Measurements from ENCODE around the gene MCEMP1. TPM values are rescaled to one million over a fixed set of nuclear protein-coding genes. Genes with fewer than 3 reads are reported as not detected.
A peak's percentile ranks its signal among the peaks of the same experiment; 100 is the strongest.

MCEMP1 gene
- polyA plus RNA-seq, 2 of the 4 experiments (the other 2 are of a cell fraction) = 0.17 TPM; not detected in 1

DNA sequence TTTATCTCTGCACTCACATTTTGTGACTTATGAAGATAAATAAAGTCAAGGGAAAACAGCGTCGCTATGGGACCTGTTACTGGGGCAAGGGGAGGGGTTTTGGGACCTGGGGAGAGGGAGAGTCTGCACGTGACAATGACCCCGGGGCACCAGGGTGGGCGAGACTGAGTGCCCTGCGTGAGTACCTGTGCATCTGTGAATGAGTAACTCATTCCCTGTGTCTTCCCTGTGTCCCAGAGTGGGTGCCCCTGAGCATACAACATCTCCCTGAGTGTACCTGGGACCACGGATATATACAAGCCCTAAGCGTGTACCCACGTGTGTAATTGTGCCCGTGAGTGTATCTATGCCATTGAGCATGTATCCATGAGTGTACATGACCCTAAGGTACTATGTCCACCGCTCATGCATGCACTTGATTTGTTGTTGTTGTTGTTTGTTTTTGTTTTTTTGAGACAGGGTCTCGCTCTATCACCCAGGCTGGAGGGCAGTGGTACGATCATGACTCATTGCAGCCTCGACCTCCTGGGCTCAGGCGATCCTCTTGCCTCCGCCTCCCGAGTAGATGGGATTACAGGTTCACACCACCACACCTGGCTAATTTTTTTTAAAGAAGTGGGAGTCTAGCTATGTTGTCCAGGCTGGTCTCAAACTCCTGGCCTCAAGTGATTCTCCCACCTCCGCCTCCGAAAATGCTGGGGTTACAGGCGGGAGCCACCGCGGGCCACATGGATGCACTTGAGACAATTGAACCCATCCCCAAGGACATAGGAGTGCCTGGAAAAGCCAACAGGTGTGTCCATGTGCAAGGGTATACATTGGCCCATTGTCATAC is 3.1 kb downstream of the MCEMP1 start:
- CTCF ChIA-PET = interaction anchor here (0.6 to 3.2 kb wide), 32 partner anchors 9 to 581 kb away, joined by 3 to 45 read pairs (median 4); partner anchors contain the start of genes CD209 and RETN
- POLR2A ChIA-PET = interaction anchor here (1.0 to 2.0 kb wide), 2 partner anchors 112 to 120 kb away, joined by 3 to 5 read pairs; no protein-coding TSS in a partner anchor
- ATAC-seq = no peak; a peak in 3 of 6 replicates
- FAIRE-seq = no peak
- Histone ChIP-seq H3K4me1 (peaks cover 10% of the 10 kb centered on the region; the same call in 2 of the 3 replicates), H3K27ac (peak overlapping the region; percentile 99), H3K4me3 (peak overlapping the region; percentile 99), H3K9me3 (no peaks in the 10 kb centered on the region), H3K4me2 (peak overlapping the region; percentile 100)
- TF ChIP-seq RFX5 (IDR thresholded peaks at IDR 0.05) (no peak), HOXB13 (CRISPR knock-in tag; IDR thresholded peaks at IDR 0.05; ENCODE audit: low read depth) (no peak), EP300 (IDR thresholded peaks at IDR 0.05) (no peak), ZFP36 (IDR thresholded peaks at IDR 0.05; ENCODE audit: borderline replicate concordance, partially characterized antibody) (no peak), CHD2 (IDR thresholded peaks at IDR 0.05; ENCODE audit: low read length, partially characterized antibody) (no peak)
- no peak for DNase-seq (ENCODE audit: low read depth in 1 of 2, low spot score in 1 of 2)
- 45% methylated on average over 17 of the region's 22 CpGs for WGBS (ENCODE audit: missing lambda C conversion rate)

DNA sequence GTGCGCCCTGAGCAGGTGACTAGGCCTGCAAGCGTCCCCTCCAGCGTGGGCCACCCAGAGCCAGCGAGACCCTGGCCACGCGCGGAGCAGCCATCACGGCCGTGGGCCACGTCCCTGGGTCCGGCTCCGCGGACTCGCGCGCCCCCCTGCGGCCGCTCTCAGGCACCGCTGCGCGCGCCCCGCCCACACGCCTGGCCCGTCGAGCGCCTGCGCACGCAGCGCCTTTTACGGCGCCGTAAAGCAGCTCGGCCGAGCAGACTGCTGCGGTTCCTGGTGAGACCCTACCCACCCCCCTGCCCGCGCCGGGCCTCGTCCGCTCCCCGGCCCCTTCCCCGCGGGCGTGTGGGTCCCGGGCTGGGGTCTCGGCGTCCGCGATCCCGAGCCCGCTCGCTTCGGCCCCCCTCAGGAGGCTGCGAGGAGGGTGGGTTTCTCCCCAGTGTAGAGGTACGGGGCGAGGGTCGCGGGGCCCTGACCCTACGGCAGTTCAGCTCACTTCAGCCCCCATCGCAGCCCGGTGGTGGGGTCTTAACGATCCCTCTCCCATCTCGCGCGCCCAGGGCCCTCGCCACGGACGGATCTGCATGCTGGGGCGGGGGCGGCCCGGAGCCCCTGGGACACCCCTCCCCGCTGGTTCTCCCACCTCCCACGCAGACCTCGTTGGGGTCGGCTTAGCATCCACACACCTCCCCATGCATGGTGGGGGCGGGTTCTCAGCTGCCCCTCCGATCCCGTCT is 3.9 kb downstream of the MCEMP1 start, which contains the start of gene TRAPPC5:
Gene TRAPPC5 (plus strand): TSS at position 228 of the 734 bp plus-strand sequence. CDS start 1,421 bp downstream, outside the sequence.
- DNase-seq (ENCODE audit: low read depth in 1 of 2, low spot score in 1 of 2) (peak; percentile 39 to 75), FAIRE-seq (no peak), ATAC-seq (peak; percentile 70 to 83)
- Histone ChIP-seq H3K4me1 (peaks cover 10% of the 10 kb centered on the region; the same call in 2 of the 3 replicates), H3K4me2 (peak within 1 kb of the TSS; percentile 100), H3K9me3 (no peaks in the 10 kb centered on the region), H3K4me3 (peak within 1 kb of the TSS; percentile 99), H3K27ac (peak within 1 kb of the TSS; percentile 99)
- ChIA-PET POLR2A (interaction anchor here (1.0 to 2.0 kb wide), 2 partner anchors 112 to 119 kb away, joined by 3 to 5 read pairs; no protein-coding TSS in a partner anchor), CTCF (interaction anchor here (0.6 to 3.2 kb wide), 51 partner anchors 8 to 585 kb away, joined by 3 to 45 read pairs (median 4); partner anchors contain the start of genes CD209, PET100, RETN and STXBP2)
- TF ChIP-seq JUNB (IDR thresholded peaks at IDR 0.05) (no peak), RAD21 (conservative IDR thresholded peaks at IDR 0.05 in 1 of 2, IDR thresholded peaks at IDR 0.05 in 1 of 2) (peak; percentile 68 to 89), EP300 (IDR thresholded peaks at IDR 0.05) (no peak), ZSCAN20 (CRISPR knock-in tag; IDR thresholded peaks at IDR 0.05) (no peak), KDM5A (IDR thresholded peaks at IDR 0.05) (no peak), PBX3 (IDR thresholded peaks at IDR 0.05) (no peak), NFE2L2 (conservative IDR thresholded peaks at IDR 0.05; ENCODE audit: low read length) (no peak), GATA3 (IDR thresholded peaks at IDR 0.05; ENCODE audit: borderline replicate concordance) (no peak), HOXB13 (CRISPR knock-in tag; IDR thresholded peaks at IDR 0.05; ENCODE audit: low read depth) (no peak), HEYL (CRISPR knock-in tag; IDR thresholded peaks at IDR 0.05) (no peak), POLR2A (IDR thresholded peaks at IDR 0.05; ENCODE audit: low read length) (peak; percentile 61), MYC (IDR thresholded peaks at IDR 0.05; ENCODE audit: borderline replicate concordance, low read length) (no peak), ELK1 (IDR thresholded peaks at IDR 0.05; ENCODE audit: low read depth, low read length) (no peak), SREBF2 (IDR thresholded peaks at IDR 0.05) (no peak), TFCP2L1 (CRISPR knock-in tag; IDR thresholded peaks at IDR 0.05) (no peak), POLR2AphosphoS2 (conservative IDR thresholded peaks at IDR 0.05; ENCODE audit: low read length) (no peak), JUN (IDR thresholded peaks at IDR 0.05) (peak in 1 of 2 experiments; percentile 57; a peak in 1 of 5 replicates), CBX8 (IDR thresholded peaks at IDR 0.05) (no peak), MAX (IDR thresholded peaks at IDR 0.05) (0 out of 2 replicates have a peak, but pooled peaks have one; percentile 49), KDM1A (IDR thresholded peaks at IDR 0.05; ENCODE audit: low read depth) (no peak), BCL3 (IDR thresholded peaks at IDR 0.05) (0 out of 3 replicates have a peak, but pooled peaks have one; percentile 35), BHLHE40 (IDR thresholded peaks at IDR 0.05; ENCODE audit: low read depth, low read length) (no peak), SMC3 (IDR thresholded peaks at IDR 0.05) (peak; percentile 76)
- TF ChIP-seq, protein P1, sequence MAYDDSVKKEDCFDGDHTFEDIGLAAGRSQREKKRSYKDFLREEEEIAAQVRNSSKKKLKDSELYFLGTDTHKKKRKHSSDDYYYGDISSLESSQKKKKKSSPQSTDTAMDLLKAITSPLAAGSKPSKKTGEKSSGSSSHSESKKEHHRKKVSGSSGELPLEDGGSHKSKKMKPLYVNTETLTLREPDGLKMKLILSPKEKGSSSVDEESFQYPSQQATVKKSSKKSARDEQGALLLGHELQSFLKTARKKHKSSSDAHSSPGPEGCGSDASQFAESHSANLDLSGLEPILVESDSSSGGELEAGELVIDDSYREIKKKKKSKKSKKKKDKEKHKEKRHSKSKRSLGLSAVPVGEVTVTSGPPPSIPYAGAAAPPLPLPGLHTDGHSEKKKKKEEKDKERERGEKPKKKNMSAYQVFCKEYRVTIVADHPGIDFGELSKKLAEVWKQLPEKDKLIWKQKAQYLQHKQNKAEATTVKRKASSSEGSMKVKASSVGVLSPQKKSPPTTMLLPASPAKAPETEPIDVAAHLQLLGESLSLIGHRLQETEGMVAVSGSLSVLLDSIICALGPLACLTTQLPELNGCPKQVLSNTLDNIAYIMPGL (CRISPR knock-in tag; IDR thresholded peaks at IDR 0.05; ENCODE audit: borderline replicate concordance) = no peak
- TF ChIP-seq, protein P2, sequence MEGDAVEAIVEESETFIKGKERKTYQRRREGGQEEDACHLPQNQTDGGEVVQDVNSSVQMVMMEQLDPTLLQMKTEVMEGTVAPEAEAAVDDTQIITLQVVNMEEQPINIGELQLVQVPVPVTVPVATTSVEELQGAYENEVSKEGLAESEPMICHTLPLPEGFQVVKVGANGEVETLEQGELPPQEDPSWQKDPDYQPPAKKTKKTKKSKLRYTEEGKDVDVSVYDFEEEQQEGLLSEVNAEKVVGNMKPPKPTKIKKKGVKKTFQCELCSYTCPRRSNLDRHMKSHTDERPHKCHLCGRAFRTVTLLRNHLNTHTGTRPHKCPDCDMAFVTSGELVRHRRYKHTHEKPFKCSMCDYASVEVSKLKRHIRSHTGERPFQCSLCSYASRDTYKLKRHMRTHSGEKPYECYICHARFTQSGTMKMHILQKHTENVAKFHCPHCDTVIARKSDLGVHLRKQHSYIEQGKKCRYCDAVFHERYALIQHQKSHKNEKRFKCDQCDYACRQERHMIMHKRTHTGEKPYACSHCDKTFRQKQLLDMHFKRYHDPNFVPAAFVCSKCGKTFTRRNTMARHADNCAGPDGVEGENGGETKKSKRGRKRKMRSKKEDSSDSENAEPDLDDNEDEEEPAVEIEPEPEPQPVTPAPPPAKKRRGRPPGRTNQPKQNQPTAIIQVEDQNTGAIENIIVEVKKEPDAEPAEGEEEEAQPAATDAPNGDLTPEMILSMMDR (IDR thresholded peaks at IDR 0.05) = peak; percentile 88
- 0% methylated on average over 6 of the region's 79 CpGs for WGBS (ENCODE audit: missing lambda C conversion rate)
